Measurements from ENCODE around the gene SLC6A19.
A peak's percentile ranks its signal among the peaks of the same experiment; 100 is the strongest.

Gene SLC6A19

GRCh38 chr5:1176473-1177391 lies 24.7 kb upstream of the SLC6A19 start:
- Histone ChIP-seq H3K9ac (ENCODE audit: low read length) (no peak overlapping the region), H3K36me3 (ENCODE audit: control insufficient read depth, insufficient read depth, low read length) (no peaks in the 10 kb centered on the region), H3K4me1 (ENCODE audit: control insufficient read depth, insufficient read depth, low read length) (peaks cover 7% of the 10 kb centered on the region), H3K4me3 (ENCODE audit: low read length) (no peak overlapping the region), H3K9me3 (ENCODE audit: control insufficient read depth, low read length) (no peaks in the 10 kb centered on the region), H3K27me3 (ENCODE audit: control insufficient read depth, insufficient read depth, low read length) (no peaks in the 10 kb centered on the region)

- peaks cover 14% of the 10 kb centered on the region for H3K4me1 ChIP-seq (ENCODE audit: control insufficient read depth, insufficient read depth, low read length)
- H3K9ac ChIP-seq (ENCODE audit: low read length): no peak overlapping the region
- H3K27me3 ChIP-seq (ENCODE audit: control insufficient read depth, insufficient read depth, low read length): no peaks in the 10 kb centered on the region
- H3K9me3 ChIP-seq (ENCODE audit: control insufficient read depth, low read length): no peaks in the 10 kb centered on the region
- H3K4me3 ChIP-seq (ENCODE audit: low read length): no peak overlapping the region
- H3K36me3 ChIP-seq (ENCODE audit: control insufficient read depth, insufficient read depth, low read length): no peaks in the 10 kb centered on the region
These were observed 23.4 kb upstream of the SLC6A19 start for GRCh38 chr5:1177826-1178528.

- no peak overlapping the region for H3K4me3 ChIP-seq (ENCODE audit: low read length)
- no peaks in the 10 kb centered on the region for H3K36me3 ChIP-seq (ENCODE audit: control insufficient read depth, insufficient read depth, low read length)
- no peaks in the 10 kb centered on the region for H3K9me3 ChIP-seq (ENCODE audit: control insufficient read depth, low read length)
- H3K27me3 ChIP-seq (ENCODE audit: control insufficient read depth, insufficient read depth, low read length): no peaks in the 10 kb centered on the region
- no peak overlapping the region for H3K9ac ChIP-seq (ENCODE audit: low read length)
- H3K4me1 ChIP-seq (ENCODE audit: control insufficient read depth, insufficient read depth, low read length): peaks cover 22% of the 10 kb centered on the region
These were observed 22.6 kb upstream of the SLC6A19 start for GRCh38 chr5:1178529-1179382.

GRCh38 chr5:1179383-1179715 lies 22.0 kb upstream of the SLC6A19 start:
- Histone ChIP-seq H3K27me3 (ENCODE audit: control insufficient read depth, insufficient read depth, low read length) (no peaks in the 10 kb centered on the region), H3K36me3 (ENCODE audit: control insufficient read depth, insufficient read depth, low read length) (no peaks in the 10 kb centered on the region), H3K9me3 (ENCODE audit: control insufficient read depth, low read length) (no peaks in the 10 kb centered on the region), H3K9ac (ENCODE audit: low read length) (no peak overlapping the region), H3K4me1 (ENCODE audit: control insufficient read depth, insufficient read depth, low read length) (peaks cover 28% of the 10 kb centered on the region), H3K4me3 (ENCODE audit: low read length) (no peak overlapping the region)

- no peaks in the 10 kb centered on the region for H3K27me3 ChIP-seq (ENCODE audit: control insufficient read depth, insufficient read depth, low read length)
- peaks cover 28% of the 10 kb centered on the region for H3K4me1 ChIP-seq (ENCODE audit: control insufficient read depth, insufficient read depth, low read length)
- H3K9me3 ChIP-seq (ENCODE audit: control insufficient read depth, low read length): no peaks in the 10 kb centered on the region
- no peaks in the 10 kb centered on the region for H3K36me3 ChIP-seq (ENCODE audit: control insufficient read depth, insufficient read depth, low read length)
- H3K9ac ChIP-seq (ENCODE audit: low read length): no peak overlapping the region
- H3K4me3 ChIP-seq (ENCODE audit: low read length): no peak overlapping the region
These were observed 21.3 kb upstream of the SLC6A19 start for GRCh38 chr5:1180096-1180495.

- H3K9me3 ChIP-seq (ENCODE audit: control insufficient read depth, low read length): no peaks in the 10 kb centered on the region
- H3K27me3 ChIP-seq (ENCODE audit: control insufficient read depth, insufficient read depth, low read length): no peaks in the 10 kb centered on the region
- no peaks in the 10 kb centered on the region for H3K36me3 ChIP-seq (ENCODE audit: control insufficient read depth, insufficient read depth, low read length)
- no peak overlapping the region for H3K9ac ChIP-seq (ENCODE audit: low read length)
- no peak overlapping the region for H3K4me3 ChIP-seq (ENCODE audit: low read length)
- peaks cover 32% of the 10 kb centered on the region for H3K4me1 ChIP-seq (ENCODE audit: control insufficient read depth, insufficient read depth, low read length)
These were observed 20.5 kb upstream of the SLC6A19 start for GRCh38 chr5:1180841-1181271.

- H3K9me3 ChIP-seq (ENCODE audit: control insufficient read depth, low read length): no peaks in the 10 kb centered on the region
- H3K9ac ChIP-seq (ENCODE audit: low read length): no peak overlapping the region
- peaks cover 41% of the 10 kb centered on the region for H3K4me1 ChIP-seq (ENCODE audit: control insufficient read depth, insufficient read depth, low read length)
- no peak overlapping the region for H3K4me3 ChIP-seq (ENCODE audit: low read length)
- no peaks in the 10 kb centered on the region for H3K36me3 ChIP-seq (ENCODE audit: control insufficient read depth, insufficient read depth, low read length)
- no peaks in the 10 kb centered on the region for H3K27me3 ChIP-seq (ENCODE audit: control insufficient read depth, insufficient read depth, low read length)
These were observed 19.7 kb upstream of the SLC6A19 start for GRCh38 chr5:1181451-1182359.

- no peak overlapping the region for H3K4me3 ChIP-seq (ENCODE audit: low read length)
- H3K27me3 ChIP-seq (ENCODE audit: control insufficient read depth, insufficient read depth, low read length): no peaks in the 10 kb centered on the region
- no peak overlapping the region for H3K9ac ChIP-seq (ENCODE audit: low read length)
- H3K36me3 ChIP-seq (ENCODE audit: control insufficient read depth, insufficient read depth, low read length): no peaks in the 10 kb centered on the region
- H3K9me3 ChIP-seq (ENCODE audit: control insufficient read depth, low read length): no peaks in the 10 kb centered on the region
- peaks cover 42% of the 10 kb centered on the region for H3K4me1 ChIP-seq (ENCODE audit: control insufficient read depth, insufficient read depth, low read length)
These were observed 19.1 kb upstream of the SLC6A19 start for GRCh38 chr5:1182360-1182632.

GRCh38 chr5:1182633-1183423 lies 18.6 kb upstream of the SLC6A19 start:
- H3K4me3 ChIP-seq (ENCODE audit: low read length): no peak overlapping the region
- peak overlapping the region; percentile 47 for H3K9ac ChIP-seq (ENCODE audit: low read length)
- H3K4me1 ChIP-seq (ENCODE audit: control insufficient read depth, insufficient read depth, low read length): peaks cover 42% of the 10 kb centered on the region
- H3K9me3 ChIP-seq (ENCODE audit: control insufficient read depth, low read length): no peaks in the 10 kb centered on the region
- H3K36me3 ChIP-seq (ENCODE audit: control insufficient read depth, insufficient read depth, low read length): no peaks in the 10 kb centered on the region
- peaks cover 1% of the 10 kb centered on the region for H3K27me3 ChIP-seq (ENCODE audit: control insufficient read depth, insufficient read depth, low read length)

- no peaks in the 10 kb centered on the region for H3K36me3 ChIP-seq (ENCODE audit: control insufficient read depth, insufficient read depth, low read length)
- H3K9ac ChIP-seq (ENCODE audit: low read length): peak overlapping the region; percentile 47
- peaks cover 3% of the 10 kb centered on the region for H3K27me3 ChIP-seq (ENCODE audit: control insufficient read depth, insufficient read depth, low read length)
- no peaks in the 10 kb centered on the region for H3K9me3 ChIP-seq (ENCODE audit: control insufficient read depth, low read length)
- H3K4me1 ChIP-seq (ENCODE audit: control insufficient read depth, insufficient read depth, low read length): peaks cover 42% of the 10 kb centered on the region
- no peak overlapping the region for H3K4me3 ChIP-seq (ENCODE audit: low read length)
These were observed 17.8 kb upstream of the SLC6A19 start for GRCh38 chr5:1183424-1184162.

All from mucosa of stomach (tissue), 1 donor.